Measurements from ENCODE around the gene ZSWIM2. TPM values are rescaled to one million over a fixed set of nuclear protein-coding genes. Genes with fewer than 3 reads are reported as not detected.

ZSWIM2 gene
- total RNA-seq, 6 experiments from 2014 or later, result 0.10 TPM; not detected in 5

DNA sequence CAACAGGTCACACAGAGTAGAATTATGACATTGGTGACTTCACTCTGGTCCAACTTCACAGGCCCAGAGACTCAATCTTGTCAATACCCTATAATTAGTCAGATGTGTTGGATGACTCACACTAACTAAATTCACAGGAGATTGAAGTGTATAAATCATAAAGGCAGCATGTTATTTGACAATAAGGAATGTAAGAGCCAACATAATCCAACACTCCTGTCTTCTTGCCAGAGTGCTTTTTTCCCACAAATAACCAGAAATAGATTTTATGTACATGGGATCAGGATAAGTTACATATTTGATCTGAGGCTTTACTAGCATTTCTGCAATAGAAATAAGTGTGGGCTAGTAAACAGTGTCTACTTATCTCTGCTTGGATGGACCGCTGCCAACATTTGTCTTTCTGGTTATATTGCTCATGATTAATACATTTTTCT is 42.2 kb upstream of the ZSWIM2 start:
- H3K4me3 Mint-ChIP-seq, result no peak overlapping the region
- TF ChIP-seq, protein P1, sequence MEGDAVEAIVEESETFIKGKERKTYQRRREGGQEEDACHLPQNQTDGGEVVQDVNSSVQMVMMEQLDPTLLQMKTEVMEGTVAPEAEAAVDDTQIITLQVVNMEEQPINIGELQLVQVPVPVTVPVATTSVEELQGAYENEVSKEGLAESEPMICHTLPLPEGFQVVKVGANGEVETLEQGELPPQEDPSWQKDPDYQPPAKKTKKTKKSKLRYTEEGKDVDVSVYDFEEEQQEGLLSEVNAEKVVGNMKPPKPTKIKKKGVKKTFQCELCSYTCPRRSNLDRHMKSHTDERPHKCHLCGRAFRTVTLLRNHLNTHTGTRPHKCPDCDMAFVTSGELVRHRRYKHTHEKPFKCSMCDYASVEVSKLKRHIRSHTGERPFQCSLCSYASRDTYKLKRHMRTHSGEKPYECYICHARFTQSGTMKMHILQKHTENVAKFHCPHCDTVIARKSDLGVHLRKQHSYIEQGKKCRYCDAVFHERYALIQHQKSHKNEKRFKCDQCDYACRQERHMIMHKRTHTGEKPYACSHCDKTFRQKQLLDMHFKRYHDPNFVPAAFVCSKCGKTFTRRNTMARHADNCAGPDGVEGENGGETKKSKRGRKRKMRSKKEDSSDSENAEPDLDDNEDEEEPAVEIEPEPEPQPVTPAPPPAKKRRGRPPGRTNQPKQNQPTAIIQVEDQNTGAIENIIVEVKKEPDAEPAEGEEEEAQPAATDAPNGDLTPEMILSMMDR (IDR thresholded peaks at IDR 0.05), result no peak
- H3K4me1 Mint-ChIP-seq (ENCODE audit: low read depth), result 0 out of 2 replicates have a peak, but pooled peaks cover 6% of the 10 kb centered on the region
- H3K27me3 Mint-ChIP-seq (ENCODE audit: insufficient read depth), result peaks cover 2% of the 10 kb centered on the region
- DNase-seq, result no peak
- no peaks in the 10 kb centered on the region for H3K36me3 Mint-ChIP-seq (ENCODE audit: low read depth)
- no peaks in the 10 kb centered on the region for H3K9me3 Mint-ChIP-seq
- no peak overlapping the region for H3K27ac Mint-ChIP-seq

- H3K4me1 Mint-ChIP-seq (ENCODE audit: low read depth), result 0 out of 2 replicates have a peak, but pooled peaks cover 6% of the 10 kb centered on the region
- peaks cover 2% of the 10 kb centered on the region; the same call in 1 of the 2 replicates for H3K27me3 Mint-ChIP-seq (ENCODE audit: insufficient read depth)
- TF ChIP-seq, protein P1 (IDR thresholded peaks at IDR 0.05), result no peak
- DNase-seq, result no peak
- no peaks in the 10 kb centered on the region for H3K9me3 Mint-ChIP-seq
- no peak overlapping the region for H3K27ac Mint-ChIP-seq
- H3K36me3 Mint-ChIP-seq (ENCODE audit: low read depth), result no peaks in the 10 kb centered on the region
- H3K4me3 Mint-ChIP-seq, result no peak overlapping the region
Observed at GRCh38 chr2:186889101-186889879, 40.3 kb upstream of the ZSWIM2 start.

- no peak overlapping the region for H3K27ac Mint-ChIP-seq
- H3K36me3 Mint-ChIP-seq (ENCODE audit: low read depth), result no peaks in the 10 kb centered on the region; the same call in 1 of the 2 replicates
- no peak for DNase-seq
Observed at GRCh38 chr2:186887107-186888090, 38.4 kb upstream of the ZSWIM2 start.

DNA sequence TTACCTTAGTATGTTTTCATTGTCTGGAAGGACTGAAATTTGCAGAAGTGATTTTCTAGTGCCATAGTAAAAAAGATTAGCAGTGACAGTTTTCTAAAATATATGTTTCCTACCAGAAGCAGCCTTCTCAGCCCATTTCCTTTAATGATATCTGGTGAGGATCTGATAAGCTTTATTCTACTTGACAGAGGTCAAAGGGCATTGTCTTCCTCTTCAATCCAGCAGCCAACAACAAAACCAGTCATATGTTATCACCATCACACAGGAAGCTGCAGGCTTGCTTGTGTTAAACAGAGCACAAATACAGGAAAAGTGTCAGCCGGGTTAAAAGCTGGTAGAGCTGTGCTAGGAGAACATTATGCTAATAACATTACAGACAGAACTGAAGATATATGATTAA is 35.6 kb upstream of the ZSWIM2 start:
- Mint-ChIP-seq H3K4me3 (no peak overlapping the region), H3K4me1 (ENCODE audit: low read depth) (no peaks in the 10 kb centered on the region), H3K36me3 (ENCODE audit: low read depth) (peaks cover 8% of the 10 kb centered on the region; the same call in 1 of the 2 replicates), H3K27me3 (ENCODE audit: insufficient read depth) (no peaks in the 10 kb centered on the region; the same call in none of the 2 replicates), H3K9me3 (peaks cover 16% of the 10 kb centered on the region), H3K27ac (no peak overlapping the region)
- DNase-seq, result no peak
- TF ChIP-seq, protein P1 (IDR thresholded peaks at IDR 0.05), result no peak

More at GRCh38 chr2:186887107-186888090, 38.4 kb upstream of the ZSWIM2 start:
- no peak overlapping the region for H3K4me3 Mint-ChIP-seq
- H3K27me3 Mint-ChIP-seq (ENCODE audit: insufficient read depth), result no peaks in the 10 kb centered on the region; the same call in 1 of the 2 replicates
- TF ChIP-seq, protein P1 (IDR thresholded peaks at IDR 0.05), result no peak
- H3K9me3 Mint-ChIP-seq, result peaks cover 3% of the 10 kb centered on the region; the same call in 1 of the 2 replicates
- 0 out of 2 replicates have a peak, but pooled peaks cover 6% of the 10 kb centered on the region for H3K4me1 Mint-ChIP-seq (ENCODE audit: low read depth)

- Mint-ChIP-seq H3K9me3 (peaks cover 16% of the 10 kb centered on the region), H3K27me3 (ENCODE audit: insufficient read depth) (no peaks in the 10 kb centered on the region; the same call in none of the 2 replicates), H3K27ac (no peak overlapping the region), H3K4me3 (no peak overlapping the region), H3K4me1 (ENCODE audit: low read depth) (no peaks in the 10 kb centered on the region), H3K36me3 (ENCODE audit: low read depth) (peaks cover 8% of the 10 kb centered on the region; the same call in 1 of the 2 replicates)
- TF ChIP-seq, protein P1 (IDR thresholded peaks at IDR 0.05), result no peak
- DNase-seq, result peak; percentile 13
Observed at GRCh38 chr2:186883666-186884065, 34.7 kb upstream of the ZSWIM2 start.
